NCI-H510A treated with DMSO at 0.1 percent for 48 hours (cell line): ENCODE data around the gene ALK.
A peak's percentile ranks its signal among the peaks of the same experiment; 100 is the strongest.

ENCODE experiments used
- DNase-seq: peaks from one replicate; lab custom pipeline; 2025; lab: John Stamatoyannopoulos, UW

Gene ALK

GRCh38 chr2:29787473-29788465 is 133.6 kb downstream of the ALK start:
- DNase-seq: no peak

GRCh38 chr2:29786361-29786760 is 135.0 kb downstream of the ALK start:
- DNase-seq: peak; percentile 71

- no peak for DNase-seq
Observed at GRCh38 chr2:29783666-29784065, 137.7 kb downstream of the ALK start.

GRCh38 chr2:29782549-29783458 is 138.6 kb downstream of the ALK start:
- no peak for DNase-seq

- no peak for DNase-seq
Observed at GRCh38 chr2:29782087-29782486, 139.3 kb downstream of the ALK start.

- no peak for DNase-seq
Observed at GRCh38 chr2:29780906-29781305, 140.5 kb downstream of the ALK start.

- no peak for DNase-seq
Observed at GRCh38 chr2:29777161-29777560, 144.2 kb downstream of the ALK start.

GRCh38 chr2:29776406-29776805 is 145.0 kb downstream of the ALK start:
- DNase-seq: no peak

- no peak for DNase-seq
Observed at GRCh38 chr2:29775937-29776336, 145.4 kb downstream of the ALK start.

- DNase-seq: no peak
Observed at GRCh38 chr2:29774624-29775023, 146.8 kb downstream of the ALK start.

- no peak for DNase-seq
Observed at GRCh38 chr2:29770846-29771245, 150.5 kb downstream of the ALK start.

- no peak for DNase-seq
Observed at GRCh38 chr2:29769847-29770246, 151.5 kb downstream of the ALK start.

GRCh38 chr2:29767606-29768335 is 153.6 kb downstream of the ALK start:
- no peak for DNase-seq

GRCh38 chr2:29766191-29766590 is 155.2 kb downstream of the ALK start:
- DNase-seq: no peak

GRCh38 chr2:29765721-29766120 is 155.7 kb downstream of the ALK start:
- DNase-seq: no peak

GRCh38 chr2:29763371-29763770 is 158.0 kb downstream of the ALK start:
- DNase-seq: no peak

- DNase-seq: no peak
Observed at GRCh38 chr2:29762239-29762638, 159.1 kb downstream of the ALK start.

- DNase-seq: no peak
Observed at GRCh38 chr2:29761278-29761677, 160.1 kb downstream of the ALK start.

GRCh38 chr2:29760008-29760407 is 161.4 kb downstream of the ALK start:
- no peak for DNase-seq

- DNase-seq: no peak
Observed at GRCh38 chr2:29759360-29759759, 162.0 kb downstream of the ALK start.

- no peak for DNase-seq
Observed at GRCh38 chr2:29755829-29756228, 165.6 kb downstream of the ALK start.

- DNase-seq: no peak
Observed at GRCh38 chr2:29755233-29755632, 166.2 kb downstream of the ALK start.
